ENCODE data around the gene PIEZO2.
"Not testable (repeated sequence)": the region's sequence is repeated elsewhere in the genome, so short reads cannot be mapped to it uniquely, and the experiment has no call there.

PIEZO2 gene

GRCh38 chr18:10928011-10928771 lies 221.2 kb downstream of the PIEZO2 start:
- in situ Hi-C loops (cut with MboI; ENCODE audit: low pct_unique_long_range_greater_than_20kb, low sequenced_read_pairs, unreplicated experiment) = no loop called here
- no peak for TF ChIP-seq CTCF (IDR thresholded peaks at IDR 0.05; ENCODE audit: extremely low read depth, insufficient read depth, missing control alignments)
- peak; percentile 49 for DNase-seq (ENCODE audit: low spot score)

GRCh38 chr18:10927286-10927992 lies 221.9 kb downstream of the PIEZO2 start:
- DNase-seq (ENCODE audit: low spot score) = no peak
- TF ChIP-seq CTCF (IDR thresholded peaks at IDR 0.05; ENCODE audit: extremely low read depth, insufficient read depth, missing control alignments) = no peak
- in situ Hi-C loops (cut with MboI; ENCODE audit: low pct_unique_long_range_greater_than_20kb, low sequenced_read_pairs, unreplicated experiment) = no loop called here

GRCh38 chr18:10926621-10927161 lies 222.7 kb downstream of the PIEZO2 start:
- in situ Hi-C loops (cut with MboI; ENCODE audit: low pct_unique_long_range_greater_than_20kb, low sequenced_read_pairs, unreplicated experiment) = no loop called here
- no peak for TF ChIP-seq CTCF (IDR thresholded peaks at IDR 0.05; ENCODE audit: extremely low read depth, insufficient read depth, missing control alignments)
- DNase-seq (ENCODE audit: low spot score) = no peak

- no peak for DNase-seq (ENCODE audit: low spot score)
- in situ Hi-C loops (cut with MboI; ENCODE audit: low pct_unique_long_range_greater_than_20kb, low sequenced_read_pairs, unreplicated experiment) = no loop called here
- no peak for TF ChIP-seq CTCF (IDR thresholded peaks at IDR 0.05; ENCODE audit: extremely low read depth, insufficient read depth, missing control alignments)
Measured at GRCh38 chr18:10924290-10924689, 225.1 kb downstream of the PIEZO2 start.

GRCh38 chr18:10923551-10924070 lies 225.8 kb downstream of the PIEZO2 start:
- in situ Hi-C loops (cut with MboI; ENCODE audit: low pct_unique_long_range_greater_than_20kb, low sequenced_read_pairs, unreplicated experiment) = no loop called here
- no peak for DNase-seq (ENCODE audit: low spot score)
- no peak for TF ChIP-seq CTCF (IDR thresholded peaks at IDR 0.05; ENCODE audit: extremely low read depth, insufficient read depth, missing control alignments)

GRCh38 chr18:10923141-10923540 lies 226.2 kb downstream of the PIEZO2 start:
- in situ Hi-C loops (cut with MboI; ENCODE audit: low pct_unique_long_range_greater_than_20kb, low sequenced_read_pairs, unreplicated experiment) = no loop called here
- TF ChIP-seq CTCF (IDR thresholded peaks at IDR 0.05; ENCODE audit: extremely low read depth, insufficient read depth, missing control alignments) = no peak
- DNase-seq (ENCODE audit: low spot score) = no peak

GRCh38 chr18:10922712-10923111 lies 226.7 kb downstream of the PIEZO2 start:
- in situ Hi-C loops (cut with MboI; ENCODE audit: low pct_unique_long_range_greater_than_20kb, low sequenced_read_pairs, unreplicated experiment); DNase-seq (ENCODE audit: low spot score): not testable (repeated sequence)

GRCh38 chr18:10920309-10920708 lies 229.1 kb downstream of the PIEZO2 start:
- in situ Hi-C loops (cut with MboI; ENCODE audit: low pct_unique_long_range_greater_than_20kb, low sequenced_read_pairs, unreplicated experiment); DNase-seq (ENCODE audit: low spot score): not testable (repeated sequence)

Measured in GM13977 (cell line).